Fibroblast of lung (primary cell): Measurements from ENCODE around the gene SNAPIN.
"Not testable (repeated sequence)": the region's sequence is repeated elsewhere in the genome, so short reads cannot be mapped to it uniquely, and the experiment has no call there.

Source experiments
- EZH2 ChIP-seq: IDR thresholded peaks from 2 replicates; pipeline ENCODE4 v1.5.1; 2012; ENCODE audit warnings: low read length, control low read depth, mild to moderate bottlenecking; ENCODE audit errors: missing control alignments
- TF ChIP-seq, protein P1 (sequence below), 2 donors: IDR thresholded peaks in 1 of 2; conservative IDR thresholded peaks in 1 of 2; 1 replicate in 1 of 2; 2 replicates in 1 of 2; pipeline ENCODE4 v1.5.1; 2011 to 2012; ENCODE audit warnings: low read length in 2 of 2, control low read depth in 1 of 2, inconsistent platforms in 1 of 2, low read depth in 1 of 2, mild to moderate bottlenecking in 1 of 2

GRCh38 chr1:153671628-153672353 is 13.3 kb downstream of the SNAPIN start:
- TF ChIP-seq, protein P1, sequence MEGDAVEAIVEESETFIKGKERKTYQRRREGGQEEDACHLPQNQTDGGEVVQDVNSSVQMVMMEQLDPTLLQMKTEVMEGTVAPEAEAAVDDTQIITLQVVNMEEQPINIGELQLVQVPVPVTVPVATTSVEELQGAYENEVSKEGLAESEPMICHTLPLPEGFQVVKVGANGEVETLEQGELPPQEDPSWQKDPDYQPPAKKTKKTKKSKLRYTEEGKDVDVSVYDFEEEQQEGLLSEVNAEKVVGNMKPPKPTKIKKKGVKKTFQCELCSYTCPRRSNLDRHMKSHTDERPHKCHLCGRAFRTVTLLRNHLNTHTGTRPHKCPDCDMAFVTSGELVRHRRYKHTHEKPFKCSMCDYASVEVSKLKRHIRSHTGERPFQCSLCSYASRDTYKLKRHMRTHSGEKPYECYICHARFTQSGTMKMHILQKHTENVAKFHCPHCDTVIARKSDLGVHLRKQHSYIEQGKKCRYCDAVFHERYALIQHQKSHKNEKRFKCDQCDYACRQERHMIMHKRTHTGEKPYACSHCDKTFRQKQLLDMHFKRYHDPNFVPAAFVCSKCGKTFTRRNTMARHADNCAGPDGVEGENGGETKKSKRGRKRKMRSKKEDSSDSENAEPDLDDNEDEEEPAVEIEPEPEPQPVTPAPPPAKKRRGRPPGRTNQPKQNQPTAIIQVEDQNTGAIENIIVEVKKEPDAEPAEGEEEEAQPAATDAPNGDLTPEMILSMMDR (conservative IDR thresholded peaks at IDR 0.05 in 1 of 2, IDR thresholded peaks at IDR 0.05 in 1 of 2; ENCODE audit: low read depth in 1 of 2, low read length in 2 of 2) = not testable (repeated sequence)
- TF ChIP-seq EZH2 = not testable (repeated sequence)
